ENCODE measurements around the gene UBE2M.
A peak's percentile ranks its signal among the peaks of the same experiment; 100 is the strongest.
"Not testable (repeated sequence)": the region's sequence is repeated elsewhere in the genome, so short reads cannot be mapped to it uniquely, and the experiment has no call there.

Gene UBE2M

GRCh38 chr19:58558066-58558622 is at the start of gene UBE2M:
Gene UBE2M (minus strand): TSS chr19:58558611. CDS start chr19:58558381, 230 bp downstream.
- TF ChIP-seq POLR2A (IDR thresholded peaks at IDR 0.05; ENCODE audit: low read length), result no peak
- TF ChIP-seq GATA1 (IDR thresholded peaks at IDR 0.05; ENCODE audit: low read depth, low read length), result no peak
- no peak for DNase-seq

- DNase-seq, result not testable (repeated sequence)
These were observed 48.8 kb upstream of the UBE2M start for GRCh38 chr19:58607213-58607612.

GRCh38 chr19:58606251-58606896 is 48.0 kb upstream of the UBE2M start:
- not testable (repeated sequence) for DNase-seq

- DNase-seq, result no peak
- TF ChIP-seq POLR2A (IDR thresholded peaks at IDR 0.05; ENCODE audit: low read length), result no peak
- TF ChIP-seq GATA1 (IDR thresholded peaks at IDR 0.05; ENCODE audit: low read depth, low read length), result no peak
These were observed 27.8 kb upstream of the UBE2M start for GRCh38 chr19:58586133-58586765.

GRCh38 chr19:58585442-58586132 is 27.2 kb upstream of the UBE2M start:
- DNase-seq, result no peak
- no peak for TF ChIP-seq POLR2A (IDR thresholded peaks at IDR 0.05; ENCODE audit: low read length)
- no peak for TF ChIP-seq GATA1 (IDR thresholded peaks at IDR 0.05; ENCODE audit: low read depth, low read length)

- TF ChIP-seq GATA1 (IDR thresholded peaks at IDR 0.05; ENCODE audit: low read depth, low read length) (no peak), POLR2A (IDR thresholded peaks at IDR 0.05; ENCODE audit: low read length) (peak; percentile 83)
- DNase-seq, result no peak
These were observed 26.4 kb upstream of the UBE2M start for GRCh38 chr19:58584498-58585441.

GRCh38 chr19:58582985-58583384 is 24.6 kb upstream of the UBE2M start:
- TF ChIP-seq GATA1 (IDR thresholded peaks at IDR 0.05; ENCODE audit: low read depth, low read length) (no peak), POLR2A (IDR thresholded peaks at IDR 0.05; ENCODE audit: low read length) (no peak)
- no peak for DNase-seq

GRCh38 chr19:58581227-58582141 is 23.1 kb upstream of the UBE2M start:
- no peak for DNase-seq
- TF ChIP-seq POLR2A (IDR thresholded peaks at IDR 0.05; ENCODE audit: low read length), result peak; percentile 35
- TF ChIP-seq GATA1 (IDR thresholded peaks at IDR 0.05; ENCODE audit: low read depth, low read length), result no peak

GRCh38 chr19:58579473-58580142 is 21.2 kb upstream of the UBE2M start:
- DNase-seq, result no peak
- TF ChIP-seq POLR2A (IDR thresholded peaks at IDR 0.05; ENCODE audit: low read length) (no peak), GATA1 (IDR thresholded peaks at IDR 0.05; ENCODE audit: low read depth, low read length) (no peak)

- DNase-seq, result no peak
- TF ChIP-seq POLR2A (IDR thresholded peaks at IDR 0.05; ENCODE audit: low read length) (no peak), GATA1 (IDR thresholded peaks at IDR 0.05; ENCODE audit: low read depth, low read length) (no peak)
These were observed 19.9 kb upstream of the UBE2M start for GRCh38 chr19:58578012-58578925.

- not testable (repeated sequence) for DNase-seq
These were observed 19.2 kb upstream of the UBE2M start for GRCh38 chr19:58577581-58577980.
